Measurements from ENCODE around the gene RO60.

- TF ChIP-seq, protein P1, sequence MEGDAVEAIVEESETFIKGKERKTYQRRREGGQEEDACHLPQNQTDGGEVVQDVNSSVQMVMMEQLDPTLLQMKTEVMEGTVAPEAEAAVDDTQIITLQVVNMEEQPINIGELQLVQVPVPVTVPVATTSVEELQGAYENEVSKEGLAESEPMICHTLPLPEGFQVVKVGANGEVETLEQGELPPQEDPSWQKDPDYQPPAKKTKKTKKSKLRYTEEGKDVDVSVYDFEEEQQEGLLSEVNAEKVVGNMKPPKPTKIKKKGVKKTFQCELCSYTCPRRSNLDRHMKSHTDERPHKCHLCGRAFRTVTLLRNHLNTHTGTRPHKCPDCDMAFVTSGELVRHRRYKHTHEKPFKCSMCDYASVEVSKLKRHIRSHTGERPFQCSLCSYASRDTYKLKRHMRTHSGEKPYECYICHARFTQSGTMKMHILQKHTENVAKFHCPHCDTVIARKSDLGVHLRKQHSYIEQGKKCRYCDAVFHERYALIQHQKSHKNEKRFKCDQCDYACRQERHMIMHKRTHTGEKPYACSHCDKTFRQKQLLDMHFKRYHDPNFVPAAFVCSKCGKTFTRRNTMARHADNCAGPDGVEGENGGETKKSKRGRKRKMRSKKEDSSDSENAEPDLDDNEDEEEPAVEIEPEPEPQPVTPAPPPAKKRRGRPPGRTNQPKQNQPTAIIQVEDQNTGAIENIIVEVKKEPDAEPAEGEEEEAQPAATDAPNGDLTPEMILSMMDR (IDR thresholded peaks at IDR 0.05), result no peak
- TF ChIP-seq POLR2A (IDR thresholded peaks at IDR 0.05), result no peak
These were observed 11.0 kb downstream of the RO60 start for GRCh38 chr1:193070386-193070753.
